HG03521 (cell line): Measurements from ENCODE around the gene TMOD1.

Source experiments
- ATAC-seq: cut with Tn5 transposase; IDR thresholded peaks from one replicate; pipeline ENCODE4 v1.9.1; 2021; ENCODE audit warnings: mild to moderate bottlenecking, moderate library complexity; ENCODE audit not compliant: unreplicated experiment

The TMOD1 gene

DNA sequence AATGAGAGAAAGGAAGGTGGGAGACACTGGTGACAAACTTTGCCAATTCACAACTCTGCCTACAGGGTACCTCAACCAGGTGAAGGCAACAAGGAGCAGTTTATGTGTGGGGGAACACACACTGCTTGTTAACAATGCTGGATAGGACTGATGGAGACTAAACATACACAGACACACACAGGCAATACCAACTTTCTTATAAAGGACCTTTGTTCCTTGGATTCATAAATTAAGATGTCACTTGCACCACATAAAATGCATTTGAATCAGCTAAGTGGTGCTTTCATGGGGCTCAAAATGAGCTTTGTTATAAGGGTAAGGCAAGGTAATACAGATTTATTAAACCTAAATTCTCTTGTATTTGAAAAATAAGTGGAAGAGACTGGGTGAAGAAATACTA is 127.7 kb downstream of the TMOD1 start:
- no peak for ATAC-seq

DNA sequence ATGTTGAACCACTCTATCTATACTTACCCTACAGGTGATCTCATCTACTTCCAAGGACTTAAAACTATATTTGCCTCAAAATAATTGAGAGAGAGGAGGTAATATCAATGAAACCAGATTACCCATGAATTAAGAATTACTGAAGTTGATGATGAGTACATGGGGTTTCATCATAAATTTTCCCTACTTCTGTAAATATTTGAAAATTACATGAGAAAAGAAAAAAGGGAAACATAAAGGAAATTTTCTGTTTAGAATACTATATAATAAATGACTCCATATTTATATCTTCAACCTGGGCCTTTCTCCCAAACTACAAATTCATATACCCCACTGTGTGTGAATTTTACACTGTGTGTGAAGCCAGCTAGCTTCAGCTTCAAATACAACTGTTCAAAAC is 129.1 kb downstream of the TMOD1 start:
- ATAC-seq = no peak

DNA sequence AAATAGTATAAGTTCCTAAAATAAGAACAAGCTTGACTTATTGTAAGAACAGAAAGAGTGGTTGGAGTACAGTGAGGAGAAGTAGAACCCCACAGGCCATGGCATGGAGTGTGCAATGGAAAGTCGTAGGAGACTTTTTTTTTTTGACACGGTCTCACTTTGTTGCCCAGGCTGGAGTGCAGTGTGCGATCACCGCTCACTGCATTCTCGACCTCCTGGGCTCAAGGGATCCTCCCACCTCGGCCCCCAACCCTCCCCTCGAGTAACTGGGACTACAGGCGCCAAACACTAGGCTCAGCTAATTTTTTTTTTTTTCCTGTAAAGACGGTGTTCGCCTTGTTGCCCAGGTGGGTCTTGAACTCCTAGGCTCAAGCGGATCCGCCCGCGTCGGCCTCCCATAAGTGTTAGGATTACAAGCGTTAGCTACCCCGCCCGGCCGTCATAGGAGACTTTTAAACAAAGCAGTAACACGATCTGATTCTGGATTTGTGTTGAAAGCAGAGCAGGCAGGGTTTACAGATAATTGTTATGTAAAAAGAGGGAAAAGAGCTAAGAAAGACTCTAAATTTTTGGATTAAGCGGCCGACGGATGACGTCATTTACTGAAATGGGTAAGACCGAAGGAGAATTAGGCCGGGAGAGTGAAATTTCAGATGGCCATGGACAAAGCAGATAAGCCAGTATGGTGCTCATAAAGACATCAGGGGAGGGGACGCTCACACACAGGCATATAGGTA is 130.9 kb downstream of the TMOD1 start:
- peak; percentile 4 for ATAC-seq

DNA sequence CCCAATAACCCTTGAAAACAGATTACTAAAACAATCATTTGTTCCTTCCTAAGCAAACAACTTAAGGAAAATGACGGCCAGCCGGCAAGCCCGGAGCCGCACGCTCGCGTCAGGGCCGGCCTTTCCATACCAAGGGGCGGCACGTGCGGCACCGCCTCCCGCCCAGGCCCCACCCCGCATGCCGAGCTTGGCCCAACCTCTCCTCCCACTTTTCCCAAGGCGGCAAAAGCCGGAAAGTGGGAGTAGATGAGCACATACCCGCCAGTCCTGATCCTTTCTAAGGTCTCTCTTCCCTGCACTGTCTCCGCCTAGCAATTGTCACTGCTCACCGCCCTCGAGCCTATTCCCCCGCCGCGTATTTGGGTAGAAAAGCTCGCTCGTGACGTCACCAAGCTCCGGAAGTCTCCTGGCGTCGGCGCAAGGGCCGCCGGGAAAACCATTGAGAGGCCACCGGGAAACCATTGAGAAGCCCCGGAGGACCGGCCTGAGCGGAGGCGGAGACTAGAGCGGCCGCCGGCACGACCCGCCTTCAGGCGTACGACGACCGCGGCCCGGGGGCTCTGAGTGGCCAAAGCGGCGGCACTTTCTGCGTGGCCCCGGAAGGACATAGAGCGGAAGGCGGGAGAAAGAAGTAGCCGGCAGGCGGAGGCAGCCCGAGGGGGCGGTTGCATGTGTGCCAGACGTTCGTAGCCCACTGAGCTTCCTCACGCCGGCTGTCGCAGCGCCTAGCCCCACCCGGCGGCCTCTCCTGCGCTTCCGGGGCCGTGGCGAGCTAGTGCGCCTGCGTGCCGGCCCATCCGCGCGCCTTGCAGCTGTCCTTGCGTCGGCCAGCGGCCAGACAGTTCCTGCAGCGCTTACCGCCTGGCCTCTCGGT is 131.8 kb downstream of the TMOD1 start, which contains the start of the genes NCBP1 and TSTD2:
NCBP1 (plus strand) TSS at position 837 of the 874 bp plus-strand sequence. CDS start 61 bp downstream, outside the sequence.
TSTD2 (minus strand) TSS at position 384 of the 874 bp plus-strand sequence. CDS start 5,806 bp downstream, outside the sequence.
- peak; percentile 84 for ATAC-seq

DNA sequence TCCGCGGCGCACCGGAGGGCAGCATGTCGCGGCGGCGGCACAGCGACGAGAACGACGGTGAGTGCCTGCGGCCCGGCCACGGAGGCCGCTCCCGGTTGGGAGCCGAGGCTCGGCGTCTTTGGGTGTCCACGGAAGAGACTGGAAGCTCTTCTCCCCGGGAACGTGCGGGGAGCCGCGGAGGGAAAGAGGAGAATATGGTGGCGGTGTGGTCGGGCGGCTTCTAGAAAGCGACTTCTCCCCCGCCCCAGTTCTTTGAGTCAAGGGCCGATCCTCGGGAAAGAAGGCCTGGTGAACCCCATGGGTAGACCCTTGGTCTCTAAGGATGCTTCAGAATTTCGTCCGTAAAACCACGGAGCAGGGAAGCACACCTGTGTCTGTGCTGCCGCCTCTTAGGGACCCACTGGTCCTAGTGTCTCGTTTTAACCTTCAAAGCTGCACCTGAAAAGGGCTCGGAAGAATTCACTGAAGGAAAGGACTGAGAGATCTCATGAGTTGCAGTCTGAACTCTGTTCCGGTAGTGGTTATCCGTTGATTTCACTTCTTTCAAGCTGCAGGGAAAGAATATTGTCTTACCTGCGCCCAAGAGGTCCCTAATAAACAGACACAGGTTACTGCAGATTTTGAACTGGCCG is 132.5 kb downstream of the TMOD1 start:
- no peak for ATAC-seq

DNA sequence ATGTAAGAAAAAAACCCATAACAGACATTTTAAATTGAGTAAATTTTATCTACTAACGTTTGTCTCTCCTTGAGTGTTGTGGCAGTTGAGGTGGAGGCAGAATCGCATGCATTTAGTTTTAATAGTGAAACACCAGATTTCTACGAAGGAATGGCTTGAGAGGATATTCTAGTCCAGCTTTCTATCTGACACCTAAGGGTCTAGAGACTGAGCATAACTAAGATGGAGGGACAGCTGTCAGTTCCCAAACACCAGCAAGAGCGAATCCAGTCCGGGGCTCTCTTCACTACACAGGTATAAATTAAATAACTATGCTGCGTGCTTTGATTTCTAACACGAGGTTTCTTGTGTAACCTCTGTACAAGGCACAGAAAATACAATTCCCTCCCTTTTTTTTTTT is 133.6 kb downstream of the TMOD1 start:
- no peak for ATAC-seq

DNA sequence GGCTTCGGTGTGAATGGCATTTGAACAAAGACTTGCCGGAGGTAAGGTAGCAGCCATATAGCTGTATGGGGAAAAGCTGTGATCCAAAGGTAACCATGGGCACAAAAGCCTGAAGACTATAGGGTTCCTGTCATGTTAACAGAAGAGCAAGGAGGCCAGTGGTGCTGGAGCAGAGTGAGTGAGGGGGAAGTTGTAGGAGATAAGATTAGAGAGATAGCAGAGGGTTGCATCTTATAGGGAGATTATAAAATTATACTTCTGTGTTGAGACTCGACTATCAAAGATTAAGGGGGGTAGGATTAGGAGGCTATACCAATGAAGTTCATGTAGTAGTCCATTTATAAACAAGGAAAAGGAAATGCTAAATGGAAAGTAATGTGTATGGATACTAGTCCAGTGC is 135.4 kb downstream of the TMOD1 start:
- no peak for ATAC-seq

DNA sequence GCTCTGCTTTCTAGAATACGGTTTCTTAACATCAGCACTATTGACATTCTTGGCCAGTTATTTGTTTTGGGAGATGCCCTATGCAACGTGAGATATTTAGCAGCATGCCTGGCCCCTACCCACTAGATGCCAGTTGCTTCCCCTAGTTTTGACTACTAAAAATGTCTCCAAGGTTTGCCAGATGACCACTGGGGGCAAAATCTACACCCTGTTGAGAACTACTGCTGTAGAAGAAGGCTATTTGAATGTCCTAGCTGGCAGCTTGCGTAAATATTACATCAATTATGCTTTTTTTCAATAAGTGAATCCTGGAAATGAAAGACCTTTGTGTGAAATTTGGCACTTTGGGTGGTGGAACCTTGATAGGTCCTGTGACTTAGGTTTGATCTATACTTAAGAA is 137.2 kb downstream of the TMOD1 start:
- ATAC-seq = no peak

DNA sequence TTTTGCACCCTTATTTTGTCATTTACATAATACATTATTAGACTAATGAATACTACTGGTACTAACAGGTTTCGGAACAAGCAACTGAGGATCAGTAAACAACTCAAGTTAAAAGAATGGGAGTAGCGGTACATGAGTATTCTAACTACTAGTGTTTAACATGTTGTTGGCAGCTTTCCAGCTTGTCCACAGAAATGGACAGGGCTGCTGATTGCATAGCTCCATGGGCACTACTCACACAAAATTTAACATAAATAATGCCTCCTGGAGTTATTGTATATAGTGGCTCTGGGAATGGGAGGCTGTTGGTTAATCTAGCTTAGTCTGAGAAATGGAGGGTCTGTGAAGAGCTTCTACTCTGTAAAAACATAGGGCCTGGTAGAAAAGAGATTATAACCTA is 138.9 kb downstream of the TMOD1 start:
- ATAC-seq = no peak

DNA sequence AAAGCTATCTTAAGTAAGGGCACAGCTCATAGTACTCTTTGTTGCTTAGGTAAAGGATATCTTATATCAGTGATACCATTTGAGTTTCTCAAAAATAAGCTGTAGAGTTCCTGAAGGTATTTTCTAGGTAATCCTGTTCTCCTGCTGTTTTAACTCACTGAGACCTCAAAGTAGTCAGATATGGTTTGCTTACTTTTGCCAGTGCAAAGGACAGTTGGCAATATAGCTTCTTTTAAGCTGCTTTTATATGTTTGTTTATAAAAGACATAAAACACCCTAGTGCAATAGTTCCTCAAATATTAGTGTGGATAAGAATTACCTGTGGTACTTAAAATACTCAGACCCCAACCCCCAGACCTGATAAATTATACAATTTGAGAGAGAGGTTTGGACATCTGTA is 144.3 kb downstream of the TMOD1 start:
- ATAC-seq = no peak

DNA sequence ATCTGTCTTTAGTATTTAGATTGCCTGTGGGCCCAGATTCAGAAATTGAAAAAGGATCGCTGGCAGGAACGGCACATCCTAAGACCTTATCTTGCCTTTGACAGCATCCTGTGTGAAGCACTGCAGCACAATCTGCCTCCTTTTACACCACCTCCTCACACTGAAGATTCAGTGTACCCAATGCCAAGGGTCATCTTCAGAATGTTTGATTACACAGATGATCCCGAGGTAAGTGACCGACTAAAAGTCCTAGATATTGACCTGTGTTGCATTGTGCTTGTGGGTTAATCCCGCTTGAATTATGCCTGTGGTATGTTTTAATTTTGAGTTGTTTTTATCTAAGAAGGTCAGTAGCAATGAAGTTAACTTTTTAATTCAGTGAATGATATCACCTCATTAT is 146.5 kb downstream of the TMOD1 start:
- no peak for ATAC-seq
